ENCODE measurements around the gene LAMB2. TPM values are rescaled to one million over a fixed set of nuclear protein-coding genes. Genes with fewer than 3 reads are reported as not detected.

LAMB2 gene
- total and polyA plus RNA-seq, 2 of the 8 experiments (the other 6 are each of a cell fraction or from before 2014, with no cell fraction given), result 112 to 153 TPM

- TF ChIP-seq FOSL1 (IDR thresholded peaks at IDR 0.05; ENCODE audit: insufficient read depth, low read depth, low read length) (no peak), CTCF (IDR thresholded peaks at IDR 0.05; ENCODE audit: control extremely low read depth in 1 of 3, insufficient read depth in 1 of 3, low read depth in 1 of 3, low read length in 3 of 3) (no peak), HDAC2 (IDR thresholded peaks at IDR 0.05; ENCODE audit: borderline replicate concordance in 1 of 2, low read depth in 2 of 2, low read length in 2 of 2) (no peak; a peak in 1 of 4 replicates), SIN3A (conservative IDR thresholded peaks at IDR 0.05 in 1 of 2, IDR thresholded peaks at IDR 0.05 in 1 of 2; ENCODE audit: low read depth in 1 of 2, low read length in 2 of 2) (0 out of 4 replicates have a peak, but pooled peaks have one; percentile 34 to 47), JUN (IDR thresholded peaks at IDR 0.05; ENCODE audit: low read depth, low read length) (no peak), EZH2 (IDR thresholded peaks at IDR 0.05; ENCODE audit: low read depth, low read length, severe bottlenecking) (no peak), SIX5 (IDR thresholded peaks at IDR 0.05; ENCODE audit: low read depth, low read length) (no peak)
- TF ChIP-seq, protein P1, sequence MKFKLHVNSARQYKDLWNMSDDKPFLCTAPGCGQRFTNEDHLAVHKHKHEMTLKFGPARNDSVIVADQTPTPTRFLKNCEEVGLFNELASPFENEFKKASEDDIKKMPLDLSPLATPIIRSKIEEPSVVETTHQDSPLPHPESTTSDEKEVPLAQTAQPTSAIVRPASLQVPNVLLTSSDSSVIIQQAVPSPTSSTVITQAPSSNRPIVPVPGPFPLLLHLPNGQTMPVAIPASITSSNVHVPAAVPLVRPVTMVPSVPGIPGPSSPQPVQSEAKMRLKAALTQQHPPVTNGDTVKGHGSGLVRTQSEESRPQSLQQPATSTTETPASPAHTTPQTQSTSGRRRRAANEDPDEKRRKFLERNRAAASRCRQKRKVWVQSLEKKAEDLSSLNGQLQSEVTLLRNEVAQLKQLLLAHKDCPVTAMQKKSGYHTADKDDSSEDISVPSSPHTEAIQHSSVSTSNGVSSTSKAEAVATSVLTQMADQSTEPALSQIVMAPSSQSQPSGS (IDR thresholded peaks at IDR 0.05; ENCODE audit: low read length), result no peak
These were observed at the start of gene LAMB2 (continued) for GRCh38 chr3:49132437-49133225.
